Mucosa of descending colon (tissue), 3 donors: Measurements from ENCODE around the gene ATN1. TPM values are rescaled to one million over a fixed set of nuclear protein-coding genes. Genes with fewer than 3 reads are reported as not detected.

Experiments
- ATAC-seq: fragments of 200-7000 bp; cut with Tn5 transposase; one replicate; pipeline ENCODE4 v1.9.1; 2020; ENCODE audit warnings: mild to moderate bottlenecking, moderate library complexity
- DNase-seq, 3 donors: peaks; one replicate each; pipeline ENCODE4 v3.0.0-alpha.2; 2020
- H3K36me3 ChIP-seq: fragments of 200-600 bp; one replicate; pipeline ENCODE4 v1.8.0; 2021; ENCODE audit warnings: low read depth, mild to moderate bottlenecking
- H3K4me1 ChIP-seq: fragments of 200-600 bp; one replicate; pipeline ENCODE4 v1.8.0; 2021; ENCODE audit warnings: low read depth, mild to moderate bottlenecking
- H3K4me3 ChIP-seq: fragments of 200-600 bp; one replicate; pipeline ENCODE4 v1.8.0; 2021; ENCODE audit warnings: mild to moderate bottlenecking
- H3K9me3 ChIP-seq: fragments of 200-600 bp; one replicate; pipeline ENCODE4 v1.8.0; 2021; ENCODE audit warnings: mild to moderate bottlenecking
- intact Hi-C, 2 donors: fragments of 100-400 bp; cut with DNase I in 1 of 2; cut with micrococcal nuclease in 1 of 2; formaldehyde crosslinking; loops; one replicate each; pipeline versions ENCODE4 v1.11.0 to v1.11.1; 2022; cut with DNase I, micrococcal nuclease
- total RNA-seq, 3 donors: library from RNA; stranded (reverse); fragmentation: NEBNext Ultra II Directional in 2 of 3; extraction: Animal tissue kit (Norgen Biotek cat#: 25700) in 2 of 3; gene quantifications; one replicate each; pipeline versions ENCODE4 v1.2.1 to v1.2.4, GENCODE V29; 2021 to 2023
- TF ChIP-seq, protein P1 (sequence below): fragments of 200-600 bp; IDR thresholded peaks from one replicate; pipeline ENCODE4 v1.8.0; 2022; ENCODE audit warnings: antibody characterized with exemption, mild to moderate bottlenecking
- donor health status: DM: no; HTN: no; CAD: no; lungs with moderate emphysema.
- donor health status: DM: no; HTN: no; CAD: no.
- donor health status: DM: no; HTN: yes; CAD: no.

Gene ATN1
- total RNA-seq, 3 donors from 2014 or later: 68.5 to 208 (median 82.4) TPM

DNA sequence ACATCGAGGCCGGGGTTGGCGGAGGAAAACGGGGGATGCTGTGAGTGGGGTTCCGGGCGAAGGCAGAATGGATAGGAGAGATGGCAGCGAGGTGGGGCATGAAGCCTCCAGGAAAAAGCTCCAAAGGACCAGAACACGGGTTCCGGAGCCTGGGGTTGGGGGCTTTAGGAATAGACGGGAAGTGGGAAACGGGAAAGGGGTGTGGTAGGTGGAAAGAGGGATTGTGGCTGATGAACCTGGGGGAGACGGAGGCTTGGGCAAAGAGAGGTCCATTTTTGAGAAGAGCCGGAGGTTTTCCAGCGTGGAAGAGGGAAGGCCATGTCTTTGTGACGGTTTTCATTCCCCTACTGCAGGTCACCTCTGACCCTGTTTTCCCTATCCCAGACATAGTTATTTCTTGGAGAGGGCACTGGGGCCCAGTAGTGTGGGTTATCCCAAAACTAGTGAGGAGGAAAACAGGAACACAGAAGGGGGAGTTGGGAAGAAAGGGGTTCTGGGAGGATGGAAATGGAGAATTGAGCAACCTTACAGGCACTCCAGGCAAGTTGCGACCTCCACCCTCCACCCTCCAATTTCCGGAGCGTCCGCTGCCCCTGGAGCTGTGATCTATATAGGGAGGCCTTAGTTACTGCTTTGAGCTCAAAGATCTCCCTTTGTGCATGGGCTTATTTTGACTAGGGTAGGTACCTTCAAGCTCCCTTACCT is 1.1 kb downstream of the ATN1 start:
- intact Hi-C loops: no loop called here
- peak overlapping the region; percentile 65 for H3K4me3 ChIP-seq
- H3K4me1 ChIP-seq: peaks cover 52% of the 10 kb centered on the region
- no peaks in the 10 kb centered on the region for H3K9me3 ChIP-seq
- no peak for DNase-seq
- no peaks in the 10 kb centered on the region for H3K36me3 ChIP-seq
- no peak for ATAC-seq
- TF ChIP-seq, protein P1, sequence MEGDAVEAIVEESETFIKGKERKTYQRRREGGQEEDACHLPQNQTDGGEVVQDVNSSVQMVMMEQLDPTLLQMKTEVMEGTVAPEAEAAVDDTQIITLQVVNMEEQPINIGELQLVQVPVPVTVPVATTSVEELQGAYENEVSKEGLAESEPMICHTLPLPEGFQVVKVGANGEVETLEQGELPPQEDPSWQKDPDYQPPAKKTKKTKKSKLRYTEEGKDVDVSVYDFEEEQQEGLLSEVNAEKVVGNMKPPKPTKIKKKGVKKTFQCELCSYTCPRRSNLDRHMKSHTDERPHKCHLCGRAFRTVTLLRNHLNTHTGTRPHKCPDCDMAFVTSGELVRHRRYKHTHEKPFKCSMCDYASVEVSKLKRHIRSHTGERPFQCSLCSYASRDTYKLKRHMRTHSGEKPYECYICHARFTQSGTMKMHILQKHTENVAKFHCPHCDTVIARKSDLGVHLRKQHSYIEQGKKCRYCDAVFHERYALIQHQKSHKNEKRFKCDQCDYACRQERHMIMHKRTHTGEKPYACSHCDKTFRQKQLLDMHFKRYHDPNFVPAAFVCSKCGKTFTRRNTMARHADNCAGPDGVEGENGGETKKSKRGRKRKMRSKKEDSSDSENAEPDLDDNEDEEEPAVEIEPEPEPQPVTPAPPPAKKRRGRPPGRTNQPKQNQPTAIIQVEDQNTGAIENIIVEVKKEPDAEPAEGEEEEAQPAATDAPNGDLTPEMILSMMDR: no peak

DNA sequence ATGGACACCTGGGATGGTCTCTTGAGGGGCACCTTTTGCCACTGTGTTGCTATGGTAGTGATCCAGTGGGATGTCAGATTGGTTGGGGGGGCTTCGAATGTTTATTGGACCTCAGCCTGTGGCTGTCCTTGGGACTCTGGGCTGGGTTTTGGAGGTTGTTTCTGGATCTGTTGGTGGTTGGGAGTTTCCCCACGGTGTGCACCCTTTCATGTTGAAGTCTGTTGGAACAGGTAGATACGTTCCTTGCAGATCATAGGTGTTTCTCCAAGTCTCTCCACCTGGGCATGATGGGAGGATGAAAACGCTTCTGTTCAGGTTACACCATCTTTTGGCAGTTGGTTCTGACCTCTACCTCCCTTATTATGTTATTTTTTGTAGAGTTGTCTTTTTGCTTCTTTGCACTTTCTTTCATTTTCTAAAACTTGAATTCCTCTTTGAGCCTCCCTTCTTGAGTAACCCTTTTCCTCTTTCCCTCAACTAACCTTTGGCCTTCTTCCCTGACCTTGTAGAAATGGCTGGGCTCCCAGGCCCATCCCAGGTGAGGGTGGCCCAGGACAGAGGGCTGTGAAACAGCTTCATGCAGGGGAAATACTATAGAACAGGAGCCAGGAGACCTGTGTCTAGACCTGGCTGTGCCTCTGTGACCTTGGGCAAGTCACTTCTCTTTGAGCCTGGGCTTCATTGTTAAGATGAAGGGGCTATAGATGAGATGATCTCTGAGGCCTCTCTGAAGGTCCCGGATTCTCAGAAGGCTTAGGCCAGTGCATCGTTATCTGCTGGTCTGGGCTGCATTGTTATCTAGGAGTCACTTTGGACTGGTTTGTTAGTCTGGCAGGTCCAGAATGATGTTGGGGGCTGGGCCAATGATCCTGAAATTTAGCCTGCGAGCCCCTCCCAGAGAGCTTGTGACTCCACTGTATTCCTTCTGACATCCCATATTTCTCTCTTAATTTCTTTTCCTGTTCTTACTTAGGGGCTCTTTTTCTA is 2.0 kb downstream of the ATN1 start:
- Histone ChIP-seq H3K36me3 (no peaks in the 10 kb centered on the region), H3K4me3 (no peak overlapping the region), H3K4me1 (peaks cover 49% of the 10 kb centered on the region), H3K9me3 (no peaks in the 10 kb centered on the region)
- no peak for DNase-seq
- ATAC-seq: no peak
- intact Hi-C loops: no loop called here
- TF ChIP-seq, protein P1: no peak

DNA sequence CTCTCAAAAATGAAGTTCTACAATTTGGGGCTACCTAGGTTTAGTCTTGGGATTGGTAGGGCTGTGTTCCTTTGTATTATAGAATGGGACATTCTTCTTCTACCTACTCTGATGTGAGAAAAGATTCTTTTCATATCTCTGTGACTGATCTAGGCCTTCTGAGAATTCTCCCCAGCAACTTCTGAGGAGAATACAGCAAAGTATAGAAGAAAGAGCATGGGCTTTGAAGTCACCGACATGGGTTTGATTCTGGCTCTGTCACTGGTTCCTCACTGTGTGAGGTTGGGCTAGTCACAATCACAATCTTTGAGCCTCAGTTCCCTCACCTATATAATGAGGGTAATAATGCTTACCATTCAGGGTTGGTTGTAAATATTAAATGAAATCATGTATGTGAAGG is 5.0 kb downstream of the ATN1 start:
- intact Hi-C loops: no loop called here
- ATAC-seq (no peak), DNase-seq (no peak)
- Histone ChIP-seq H3K4me1 (peaks cover 32% of the 10 kb centered on the region), H3K4me3 (no peak overlapping the region), H3K36me3 (no peaks in the 10 kb centered on the region), H3K9me3 (no peaks in the 10 kb centered on the region)
- TF ChIP-seq, protein P1: no peak

DNA sequence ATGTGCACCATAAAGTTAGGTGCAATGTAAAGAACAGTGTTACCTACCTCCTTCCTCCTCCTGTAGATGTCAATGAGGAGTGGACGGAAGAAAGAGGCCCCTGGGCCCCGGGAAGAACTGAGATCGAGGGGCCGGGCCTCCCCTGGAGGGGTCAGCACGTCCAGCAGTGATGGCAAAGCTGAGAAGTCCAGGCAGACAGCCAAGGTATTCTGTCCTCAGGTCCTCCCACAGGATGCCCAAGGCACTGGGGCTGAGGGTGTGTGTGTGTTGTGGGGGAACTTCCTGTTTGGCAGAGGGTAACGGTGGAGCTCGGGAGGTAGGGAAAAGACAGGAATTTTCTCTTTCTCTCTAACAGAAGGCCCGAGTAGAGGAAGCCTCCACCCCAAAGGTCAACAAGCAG is 6.4 kb downstream of the ATN1 start:
- Histone ChIP-seq H3K9me3 (no peaks in the 10 kb centered on the region), H3K36me3 (no peaks in the 10 kb centered on the region), H3K4me3 (no peak overlapping the region), H3K4me1 (peaks cover 37% of the 10 kb centered on the region)
- ATAC-seq (no peak), DNase-seq (peak in 2 of 3 donors; percentile 31 to 65)
- TF ChIP-seq, protein P1: no peak
- intact Hi-C loops: no loop called here

DNA sequence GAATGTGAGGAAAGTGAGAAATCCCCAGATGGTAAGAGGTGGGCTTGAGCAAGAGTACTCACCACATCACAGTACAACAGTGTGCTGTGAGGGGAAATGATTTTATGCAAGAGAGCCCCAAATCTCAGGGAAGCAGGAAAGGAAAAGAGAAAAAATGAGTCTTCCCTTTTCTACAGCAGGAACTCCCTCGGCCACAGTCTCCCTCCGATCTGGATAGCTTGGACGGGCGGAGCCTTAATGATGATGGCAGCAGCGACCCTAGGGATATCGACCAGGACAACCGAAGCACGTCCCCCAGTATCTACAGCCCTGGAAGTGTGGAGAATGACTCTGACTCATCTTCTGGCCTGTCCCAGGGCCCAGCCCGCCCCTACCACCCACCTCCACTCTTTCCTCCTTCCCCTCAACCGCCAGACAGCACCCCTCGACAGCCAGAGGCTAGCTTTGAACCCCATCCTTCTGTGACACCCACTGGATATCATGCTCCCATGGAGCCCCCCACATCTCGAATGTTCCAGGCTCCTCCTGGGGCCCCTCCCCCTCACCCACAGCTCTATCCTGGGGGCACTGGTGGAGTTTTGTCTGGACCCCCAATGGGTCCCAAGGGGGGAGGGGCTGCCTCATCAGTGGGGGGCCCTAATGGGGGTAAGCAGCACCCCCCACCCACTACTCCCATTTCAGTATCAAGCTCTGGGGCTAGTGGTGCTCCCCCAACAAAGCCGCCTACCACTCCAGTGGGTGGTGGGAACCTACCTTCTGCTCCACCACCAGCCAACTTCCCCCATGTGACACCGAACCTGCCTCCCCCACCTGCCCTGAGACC is 7.8 kb downstream of the ATN1 start:
- Histone ChIP-seq H3K4me3 (no peak overlapping the region), H3K4me1 (peaks cover 35% of the 10 kb centered on the region), H3K36me3 (no peaks in the 10 kb centered on the region), H3K9me3 (no peaks in the 10 kb centered on the region)
- DNase-seq (peak in 2 of 3 donors; percentile 33 to 58), ATAC-seq (no peak)
- intact Hi-C loops: no loop called here
- TF ChIP-seq, protein P1: no peak
